Measurements from ENCODE around the gene MNX1.

DNA sequence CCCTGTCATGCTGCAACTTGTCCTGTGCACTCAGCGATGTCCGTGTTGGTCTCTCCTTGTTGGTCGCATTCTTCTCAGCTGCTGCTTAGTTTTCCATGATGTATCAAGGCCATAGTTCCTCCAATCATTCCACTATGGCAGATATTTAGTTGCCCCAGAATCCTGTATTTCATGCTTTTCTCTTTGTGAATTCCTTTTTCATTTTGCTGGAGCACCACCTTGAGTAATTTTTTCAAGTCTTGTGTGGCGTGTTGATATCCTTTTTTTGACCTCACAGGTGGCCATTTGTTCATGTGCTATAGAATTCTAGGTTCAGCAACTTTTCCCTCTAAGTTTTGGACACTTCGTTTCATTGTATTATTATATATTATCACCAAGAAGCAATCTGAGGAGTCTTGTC, 42.7 kb upstream of the MNX1 start:
- TF ChIP-seq POLR2A (IDR thresholded peaks at IDR 0.05), result no peak
- TF ChIP-seq, protein P1, sequence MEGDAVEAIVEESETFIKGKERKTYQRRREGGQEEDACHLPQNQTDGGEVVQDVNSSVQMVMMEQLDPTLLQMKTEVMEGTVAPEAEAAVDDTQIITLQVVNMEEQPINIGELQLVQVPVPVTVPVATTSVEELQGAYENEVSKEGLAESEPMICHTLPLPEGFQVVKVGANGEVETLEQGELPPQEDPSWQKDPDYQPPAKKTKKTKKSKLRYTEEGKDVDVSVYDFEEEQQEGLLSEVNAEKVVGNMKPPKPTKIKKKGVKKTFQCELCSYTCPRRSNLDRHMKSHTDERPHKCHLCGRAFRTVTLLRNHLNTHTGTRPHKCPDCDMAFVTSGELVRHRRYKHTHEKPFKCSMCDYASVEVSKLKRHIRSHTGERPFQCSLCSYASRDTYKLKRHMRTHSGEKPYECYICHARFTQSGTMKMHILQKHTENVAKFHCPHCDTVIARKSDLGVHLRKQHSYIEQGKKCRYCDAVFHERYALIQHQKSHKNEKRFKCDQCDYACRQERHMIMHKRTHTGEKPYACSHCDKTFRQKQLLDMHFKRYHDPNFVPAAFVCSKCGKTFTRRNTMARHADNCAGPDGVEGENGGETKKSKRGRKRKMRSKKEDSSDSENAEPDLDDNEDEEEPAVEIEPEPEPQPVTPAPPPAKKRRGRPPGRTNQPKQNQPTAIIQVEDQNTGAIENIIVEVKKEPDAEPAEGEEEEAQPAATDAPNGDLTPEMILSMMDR (IDR thresholded peaks at IDR 0.05), result no peak

Measured in uterus (tissue), 2 donors.